ENCODE results near the gene ADGRV1.

Gene ADGRV1

DNA sequence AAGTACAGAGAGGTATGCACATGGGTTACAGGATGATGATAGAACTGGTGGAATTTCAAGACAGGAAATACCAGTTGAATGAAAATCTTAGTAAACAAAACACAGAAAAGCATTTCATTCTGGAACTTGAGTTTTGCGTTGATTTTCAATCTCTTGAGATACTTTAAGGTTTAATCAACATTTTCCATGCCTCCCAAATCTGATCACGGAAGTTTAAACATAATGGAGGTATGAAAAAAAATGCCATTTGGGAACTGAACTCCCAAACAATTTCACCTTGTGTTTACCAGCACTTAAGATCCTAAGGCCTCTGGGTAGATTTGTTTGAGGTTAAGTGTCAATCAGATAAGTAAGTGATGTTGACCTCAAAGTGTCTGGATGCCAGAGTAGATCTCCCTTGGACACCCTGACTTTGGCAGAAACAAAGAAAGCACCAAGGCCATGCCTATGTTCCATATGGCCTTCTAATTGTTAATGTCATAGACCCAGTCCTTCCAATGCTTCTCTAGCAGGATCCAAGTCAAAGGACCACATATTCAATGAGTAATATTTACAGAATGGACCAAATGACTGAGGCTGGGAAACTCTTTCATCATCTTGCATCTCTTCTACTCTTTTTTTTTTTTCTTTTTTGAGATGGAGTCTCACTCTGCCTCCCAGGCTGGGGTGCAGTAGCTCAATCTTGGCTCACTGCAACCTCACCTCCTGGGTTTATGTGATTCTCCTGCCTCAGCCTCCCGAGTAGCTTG, 607.6 kb downstream of the ADGRV1 start:
- DNase-seq (ENCODE audit: low spot score), result no peak

DNA sequence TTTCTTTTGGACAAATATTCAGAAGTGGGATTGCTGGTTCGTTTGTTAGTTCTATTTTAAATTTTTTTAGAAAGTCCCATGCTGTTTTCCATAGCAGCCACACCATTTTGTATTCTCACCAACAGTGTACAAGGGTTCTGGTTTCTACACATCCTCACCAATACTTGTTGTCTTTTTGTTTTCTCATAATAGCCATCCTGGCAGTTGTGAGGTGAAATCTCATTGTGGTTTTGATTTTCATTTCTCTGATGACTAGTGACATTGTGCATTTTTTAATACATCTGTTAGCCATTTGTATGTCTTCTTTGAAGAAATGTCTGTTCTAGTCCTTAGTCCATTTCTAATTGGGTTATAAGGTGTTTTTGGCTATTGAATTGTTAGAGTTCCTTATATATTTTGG, 610.3 kb downstream of the ADGRV1 start:
- no peak for DNase-seq (ENCODE audit: low spot score)

DNA sequence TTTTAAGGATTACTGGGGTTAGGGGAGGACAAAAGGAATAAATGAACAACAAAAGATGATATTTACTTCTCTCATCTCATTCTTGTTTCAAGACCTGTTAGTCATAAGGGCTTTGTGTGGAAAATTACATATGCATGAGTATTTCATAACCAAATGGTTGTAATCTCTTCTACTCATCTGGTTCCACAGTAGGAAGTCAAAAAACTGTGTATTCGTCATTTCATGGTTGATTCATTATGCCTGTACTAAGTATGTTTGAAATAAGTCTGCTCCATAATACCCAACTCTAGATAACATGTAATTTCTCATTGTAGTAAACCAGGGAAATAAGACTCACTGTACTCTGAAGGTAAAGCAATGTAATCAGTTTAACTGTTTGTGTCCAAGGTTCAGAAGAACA, 611.7 kb downstream of the ADGRV1 start:
- DNase-seq (ENCODE audit: low spot score), result no peak

DNA sequence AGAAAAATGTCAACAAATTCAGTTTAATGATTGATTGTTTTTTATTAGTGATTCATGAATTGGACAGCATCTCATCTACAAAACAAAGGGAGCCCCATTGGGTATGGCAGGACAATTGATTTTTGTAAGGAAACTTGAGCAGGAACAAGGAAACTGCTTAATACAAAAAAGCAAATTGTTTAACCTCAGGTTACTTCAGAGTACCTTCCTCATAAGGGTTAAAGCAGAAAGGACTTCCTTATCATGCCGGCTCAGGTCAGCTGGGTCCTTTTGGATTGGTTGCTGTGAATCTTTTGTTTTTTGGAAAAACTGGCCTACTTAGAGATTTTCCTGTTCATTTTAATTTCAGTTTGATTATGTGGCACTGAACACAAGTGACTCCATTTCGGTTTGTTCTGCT, 612.7 kb downstream of the ADGRV1 start:
- DNase-seq (ENCODE audit: low spot score), result no peak

DNA sequence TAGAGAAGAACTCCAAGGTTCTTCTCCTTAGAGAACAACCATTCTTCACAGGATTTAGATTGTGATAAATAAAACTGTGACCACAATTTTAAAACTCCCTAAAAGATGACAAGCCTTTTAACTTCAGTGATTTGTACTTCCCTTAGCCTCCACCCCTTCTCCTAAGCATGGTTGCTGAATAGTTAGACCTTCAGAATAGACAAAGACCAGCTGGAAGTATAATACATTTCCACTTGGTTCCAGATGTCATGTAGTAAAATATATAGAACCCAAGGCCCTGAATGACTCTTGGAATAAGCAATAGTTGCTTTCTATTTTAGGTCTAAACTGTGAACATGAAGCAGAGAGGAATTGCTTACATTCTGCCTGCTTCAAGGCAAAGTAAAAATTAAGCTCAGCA, 615.8 kb downstream of the ADGRV1 start:
- no peak for DNase-seq (ENCODE audit: low spot score)

DNA sequence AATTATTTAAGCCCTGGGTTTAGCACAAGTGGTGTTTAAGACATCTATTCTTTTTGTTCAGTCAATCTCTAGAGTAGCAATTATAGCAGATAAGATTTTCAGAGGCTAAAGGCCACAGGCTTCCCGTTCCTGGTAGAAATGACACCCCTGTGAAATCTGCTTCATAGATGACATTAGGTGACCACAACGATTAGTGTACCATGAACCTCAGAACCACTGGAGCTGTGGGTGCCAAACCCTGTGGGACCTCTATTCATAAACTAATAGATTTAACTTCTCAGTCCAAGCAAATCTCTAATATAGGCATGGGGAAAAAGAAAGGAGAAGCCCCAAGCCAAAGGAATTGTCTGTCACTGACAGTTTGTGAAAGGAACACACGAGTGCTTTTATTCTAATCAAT, 617.1 kb downstream of the ADGRV1 start:
- no peak for DNase-seq (ENCODE audit: low spot score)

DNA sequence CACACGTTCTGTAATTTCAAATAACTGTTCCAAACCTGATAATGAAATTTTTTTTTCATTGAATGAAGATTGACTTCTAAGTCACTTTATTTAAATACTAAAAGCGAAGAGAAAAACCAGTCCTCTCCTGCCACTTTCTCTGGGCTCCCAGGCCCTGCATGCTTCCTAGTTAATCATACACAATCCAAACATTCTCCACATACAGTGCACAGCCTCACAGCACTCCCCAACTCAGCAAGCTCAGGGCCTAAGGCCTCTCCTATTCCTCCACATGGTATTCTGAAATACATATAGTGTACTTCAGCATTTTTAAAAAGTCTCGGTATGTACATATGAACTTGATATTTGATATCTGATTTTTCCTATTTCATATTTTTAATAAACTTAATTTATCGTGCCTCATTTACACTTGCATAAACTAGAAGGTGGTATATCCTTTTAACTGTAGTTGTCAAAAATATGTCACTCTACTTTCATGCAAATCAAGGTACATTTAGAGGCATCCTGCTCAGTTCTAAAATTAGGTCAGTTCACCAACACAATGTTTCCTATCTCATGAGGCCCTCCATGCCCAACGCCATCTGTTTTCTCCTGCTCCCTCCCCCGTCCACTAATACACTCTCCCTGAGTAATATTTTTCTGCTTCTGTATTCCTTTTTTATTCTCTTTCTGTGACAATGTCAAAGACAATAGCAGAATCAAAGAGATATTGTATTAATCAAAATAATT, 617.9 kb downstream of the ADGRV1 start:
- DNase-seq (ENCODE audit: low spot score), result no peak

DNA sequence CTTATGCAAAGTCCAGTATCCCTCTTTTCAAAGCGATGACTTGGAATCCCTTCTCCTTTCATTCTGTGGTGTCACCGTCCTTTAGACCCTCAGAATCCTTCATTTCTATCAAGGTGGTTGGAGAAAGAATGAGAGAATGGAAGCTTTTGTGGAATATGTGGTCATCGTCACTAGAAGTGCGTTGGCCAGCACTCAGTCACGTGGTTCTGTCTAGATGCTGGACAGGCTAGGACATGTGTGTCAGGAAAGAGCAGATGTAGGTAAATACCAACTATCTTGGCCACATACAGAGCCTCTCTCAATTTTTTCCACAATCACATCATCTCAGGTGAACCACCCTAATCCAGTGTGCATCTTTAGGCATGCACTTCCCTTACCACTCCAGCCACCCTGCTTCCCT, 618.5 kb downstream of the ADGRV1 start:
- no peak for DNase-seq (ENCODE audit: low spot score)

DNA sequence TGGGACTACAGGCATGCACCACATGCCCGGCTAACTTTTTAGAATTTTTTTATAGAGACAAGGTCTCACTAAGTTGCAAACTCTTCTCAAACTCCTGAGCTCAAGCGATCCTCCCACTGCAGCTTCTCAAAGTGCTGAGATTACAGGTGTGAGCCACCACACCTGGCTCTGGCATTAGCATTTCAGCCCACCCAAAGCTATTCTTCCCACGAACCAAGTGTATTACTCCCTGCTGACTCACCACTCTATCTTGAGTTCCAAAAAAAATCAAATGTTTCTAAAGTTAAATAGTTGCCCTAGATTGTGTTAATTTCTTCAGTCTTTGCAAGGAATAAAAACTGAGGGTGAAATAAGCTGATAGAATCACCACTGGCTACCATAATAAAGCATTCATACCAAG, 619.0 kb downstream of the ADGRV1 start:
- no peak for DNase-seq (ENCODE audit: low spot score)

DNA sequence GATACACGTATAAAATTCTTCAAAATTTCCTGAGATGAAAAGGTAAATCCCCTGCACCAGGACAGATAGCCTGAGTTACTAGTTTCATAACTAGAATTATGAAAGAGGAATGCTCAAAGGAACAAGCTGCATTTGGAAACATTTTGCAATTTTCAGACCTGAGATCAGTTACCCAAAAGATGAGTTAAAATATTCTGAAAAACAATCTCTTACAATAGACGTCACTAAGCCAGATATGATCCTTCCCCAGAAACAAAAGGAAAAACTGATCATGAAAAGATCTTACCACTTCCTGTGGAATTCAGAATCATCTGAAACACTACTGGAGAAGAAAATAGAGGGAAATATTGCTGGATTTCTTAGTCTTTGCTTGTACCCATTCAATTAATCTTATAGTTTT, 619.9 kb downstream of the ADGRV1 start:
- DNase-seq (ENCODE audit: low spot score), result no peak

DNA sequence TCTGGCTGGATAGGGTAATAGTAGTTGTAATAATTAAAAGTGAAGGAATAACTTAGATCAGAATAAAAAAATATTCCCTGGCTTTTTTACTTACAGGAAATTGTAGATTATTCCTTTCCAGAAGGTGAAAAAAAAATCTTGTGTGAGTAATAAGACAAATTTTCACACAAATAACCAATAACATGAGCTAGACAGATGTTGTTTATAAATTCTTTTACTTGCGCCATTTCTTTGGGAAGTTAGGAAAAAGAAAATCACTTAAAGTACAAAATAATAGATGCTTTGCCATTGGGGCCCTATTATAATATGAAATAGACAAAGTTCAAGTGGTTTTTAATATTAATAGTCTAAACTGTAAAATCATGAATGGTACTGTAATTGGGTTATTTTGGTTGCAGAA, 620.4 kb downstream of the ADGRV1 start:
- no peak for DNase-seq (ENCODE audit: low spot score)

DNA sequence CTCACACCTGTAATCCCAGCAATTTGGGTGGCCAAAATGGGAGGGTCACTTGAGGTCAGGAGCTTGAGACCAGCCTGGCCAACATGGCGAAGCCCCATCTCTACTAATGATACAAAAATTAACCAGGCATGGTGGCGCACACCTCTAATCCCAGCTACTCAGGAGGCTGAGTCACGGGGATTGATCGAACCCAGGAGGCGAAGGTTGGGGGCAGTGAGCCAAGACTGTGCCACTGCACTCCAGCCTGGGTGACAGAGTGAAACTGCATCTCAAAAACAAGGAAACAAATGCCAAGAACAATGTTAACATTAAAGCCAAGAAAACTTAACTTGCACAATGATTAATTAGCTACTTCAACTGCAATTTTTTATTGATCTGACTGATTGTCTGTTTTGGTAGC, 621.9 kb downstream of the ADGRV1 start:
- DNase-seq (ENCODE audit: low spot score), result no peak

DNA sequence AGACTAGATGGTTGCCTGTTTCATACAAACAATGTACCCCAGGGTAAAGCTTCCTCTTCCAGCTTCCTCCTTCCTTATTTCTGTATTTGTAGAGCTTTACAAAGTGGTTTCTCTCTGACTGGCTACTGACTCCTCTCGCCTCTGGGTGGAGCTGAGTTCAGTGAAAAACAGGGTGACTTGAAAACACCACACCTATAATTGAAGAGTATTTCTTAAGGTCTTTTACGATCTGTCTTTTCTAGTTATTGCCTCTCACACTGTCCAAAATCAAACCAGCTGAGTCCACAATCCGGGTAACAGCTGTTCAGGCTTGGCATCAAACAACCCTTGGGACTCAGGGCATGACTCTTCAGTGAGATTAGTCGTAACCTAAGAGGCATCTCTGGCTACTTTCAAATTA, 624.2 kb downstream of the ADGRV1 start:
- DNase-seq (ENCODE audit: low spot score), result no peak

DNA sequence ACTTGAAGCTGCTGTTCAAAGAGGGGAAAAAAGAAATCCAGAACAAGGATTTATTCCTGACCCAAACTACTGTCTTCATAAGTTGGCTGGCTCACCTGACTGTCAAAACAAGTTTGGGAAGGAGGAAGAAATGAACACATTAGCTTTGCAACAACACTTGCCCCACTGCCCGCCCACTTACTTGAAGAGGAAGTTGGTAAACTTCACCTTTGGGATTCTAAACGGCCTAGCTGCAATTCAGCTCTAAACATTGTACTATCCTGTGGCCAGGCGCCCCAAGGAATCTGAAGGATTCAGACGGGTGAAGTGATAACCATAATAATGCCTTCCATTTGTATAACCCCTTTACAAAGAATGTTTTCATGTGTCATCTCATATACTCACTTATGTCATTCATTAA, 625.1 kb downstream of the ADGRV1 start:
- no peak for DNase-seq (ENCODE audit: low spot score)

DNA sequence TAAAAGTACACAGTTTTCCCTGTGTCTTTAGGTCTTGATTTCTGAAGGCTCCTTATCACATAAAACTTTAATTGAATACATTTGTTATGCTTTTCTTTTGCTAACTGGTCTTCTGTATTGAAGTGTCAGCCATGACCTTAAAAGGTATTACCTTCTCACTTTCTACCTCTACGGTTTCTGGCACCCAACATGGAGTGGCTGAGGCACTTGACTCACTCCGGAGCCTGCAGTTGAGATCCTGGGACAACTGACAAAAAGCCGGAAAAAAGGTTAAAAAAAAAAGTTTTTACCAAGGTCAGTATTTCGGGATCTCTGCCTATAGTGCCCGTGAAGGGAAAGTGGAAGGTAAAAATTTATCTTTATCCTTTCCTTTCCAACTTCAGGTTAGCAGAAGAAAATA, 627.5 kb downstream of the ADGRV1 start:
- DNase-seq (ENCODE audit: low spot score), result no peak

DNA sequence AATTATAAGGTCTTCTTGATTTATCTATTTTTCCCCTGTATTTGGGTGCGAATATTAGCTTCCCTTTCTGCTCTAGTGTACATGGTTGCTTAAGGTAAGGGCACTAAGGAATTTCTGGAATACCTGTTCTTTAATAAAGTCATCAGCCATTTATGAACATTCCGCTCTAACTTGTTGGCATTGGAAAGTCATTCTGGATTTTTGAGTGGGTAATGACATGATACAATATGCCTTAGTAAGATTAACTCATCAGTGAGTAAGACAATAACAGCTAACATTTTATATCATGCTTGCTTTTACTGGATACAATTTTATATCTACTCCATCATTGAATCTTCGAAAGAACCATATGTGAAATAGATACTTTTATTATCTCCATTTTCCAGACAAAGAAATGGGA, 628.4 kb downstream of the ADGRV1 start:
- no peak for DNase-seq (ENCODE audit: low spot score)

DNA sequence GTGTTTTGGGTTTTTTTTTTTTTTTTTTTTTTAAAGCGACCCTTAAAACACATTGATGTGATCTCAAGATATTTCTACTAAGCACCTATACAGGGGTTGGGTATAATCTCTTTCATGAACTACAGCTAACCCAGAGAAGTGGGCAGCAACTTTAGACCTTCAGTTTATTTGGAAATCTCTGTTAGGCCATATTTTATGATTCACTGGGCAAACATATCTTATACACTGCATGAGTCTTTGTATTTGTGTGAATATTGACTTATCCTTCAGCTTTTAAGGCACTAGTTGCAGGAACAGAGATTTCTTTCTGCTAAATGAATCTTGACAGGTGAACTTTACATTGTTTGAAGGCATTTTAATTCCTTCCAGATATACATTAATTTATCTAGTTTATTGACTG, 630.2 kb downstream of the ADGRV1 start:
- no peak for DNase-seq (ENCODE audit: low spot score)

DNA sequence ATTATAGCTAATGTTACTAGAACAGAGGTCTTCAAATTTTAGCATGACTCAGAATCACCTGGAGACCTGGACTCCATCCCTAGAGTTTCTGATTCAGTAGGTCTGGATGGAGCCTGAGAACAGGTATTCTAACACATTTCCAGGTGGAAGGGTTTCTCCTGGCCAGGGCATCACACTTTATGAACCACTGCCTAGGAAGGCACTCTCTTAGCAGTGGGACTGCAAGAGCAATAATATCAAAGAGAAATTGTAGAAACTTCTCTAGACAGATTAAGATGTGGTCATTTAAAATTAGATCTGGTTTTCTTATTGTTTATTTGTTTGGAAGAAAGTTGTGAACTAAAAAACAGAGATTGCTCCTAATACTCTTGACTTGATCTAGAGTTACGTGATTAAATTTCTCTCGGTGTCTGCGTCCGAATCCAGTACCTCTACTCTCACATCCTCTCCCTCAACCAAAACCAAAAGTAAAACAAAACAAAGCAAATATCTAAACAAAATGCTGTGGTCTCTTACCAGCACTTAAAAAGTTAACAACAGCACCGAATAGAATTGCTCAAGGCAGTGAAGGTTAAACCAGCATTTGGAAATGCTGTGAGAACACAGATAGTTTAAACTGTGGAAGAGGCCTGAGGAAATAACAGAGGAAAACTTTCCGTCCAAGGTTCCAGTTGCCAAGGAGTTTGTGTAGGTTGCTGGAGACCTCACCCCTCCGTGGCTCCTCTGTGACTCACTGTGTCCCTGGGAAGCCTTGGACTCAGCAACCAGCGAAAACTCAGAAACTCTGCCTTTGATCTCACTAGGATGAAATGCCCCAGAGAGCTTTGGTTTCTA, 631.1 kb downstream of the ADGRV1 start:
- DNase-seq (ENCODE audit: low spot score), result no peak

DNA sequence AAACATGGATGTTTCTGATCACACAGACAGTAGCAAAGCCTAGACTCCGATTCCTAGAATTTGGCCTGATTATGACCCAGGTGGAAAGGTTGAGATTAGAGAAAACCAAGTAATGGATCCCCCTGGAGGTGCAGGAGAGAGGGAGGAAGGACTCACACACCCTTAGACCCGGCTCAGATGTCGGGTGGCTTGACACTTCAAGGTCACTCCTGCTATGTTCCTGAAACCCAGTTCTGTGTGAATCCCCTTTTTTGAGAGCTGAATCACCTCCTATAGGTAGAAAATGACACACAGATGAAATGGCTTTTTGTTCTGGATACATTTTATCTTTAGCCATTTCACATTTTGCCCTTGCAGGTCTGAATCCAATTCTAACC, 631.7 kb downstream of the ADGRV1 start:
- DNase-seq (ENCODE audit: low spot score), result no peak

DNA sequence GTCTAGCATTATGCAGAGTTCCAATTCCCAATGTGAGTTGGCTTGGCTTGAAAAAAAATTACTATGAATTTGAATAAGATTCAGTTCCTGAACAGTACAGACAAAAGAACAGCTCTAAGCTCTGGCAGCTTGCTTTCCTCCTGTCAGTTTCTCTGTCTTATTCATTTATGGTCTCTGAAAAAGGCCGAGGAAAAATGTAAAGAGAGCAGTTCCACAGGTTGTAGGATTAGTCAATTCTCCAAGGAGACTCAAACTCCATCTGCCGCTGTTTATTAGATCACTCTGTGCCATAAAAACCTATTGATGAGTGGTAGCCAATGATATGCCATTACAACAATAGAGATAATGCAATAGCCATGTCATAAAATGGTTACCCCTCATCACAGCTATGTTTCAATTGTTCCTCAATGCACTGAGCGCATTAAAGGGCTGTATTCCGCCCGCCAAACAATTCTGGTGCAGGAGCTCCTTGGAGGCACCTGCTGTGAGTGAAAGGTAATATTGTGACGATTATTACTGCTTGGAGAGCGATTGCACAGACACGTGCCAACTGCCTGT, 636.3 kb downstream of the ADGRV1 start:
- no peak for DNase-seq (ENCODE audit: low spot score)

DNA sequence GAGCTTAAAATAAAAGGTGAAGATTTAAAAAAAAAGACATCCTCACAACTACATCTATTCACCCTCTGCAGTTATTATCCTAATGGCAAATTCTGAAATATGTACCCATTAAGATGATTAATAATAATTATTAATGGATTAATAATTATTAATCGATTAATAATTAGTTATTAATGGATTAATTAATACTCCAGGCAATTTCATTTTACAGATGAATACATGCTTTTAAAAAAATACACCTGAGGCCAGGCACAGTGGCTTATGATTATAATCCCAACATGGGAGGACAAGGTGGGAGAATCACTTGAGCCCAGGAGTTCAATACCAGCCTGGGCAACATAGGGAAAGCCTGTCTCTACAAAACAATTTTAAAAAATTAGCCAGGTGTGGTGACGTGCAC, 642.1 kb downstream of the ADGRV1 start:
- no peak for DNase-seq (ENCODE audit: low spot score)

DNA sequence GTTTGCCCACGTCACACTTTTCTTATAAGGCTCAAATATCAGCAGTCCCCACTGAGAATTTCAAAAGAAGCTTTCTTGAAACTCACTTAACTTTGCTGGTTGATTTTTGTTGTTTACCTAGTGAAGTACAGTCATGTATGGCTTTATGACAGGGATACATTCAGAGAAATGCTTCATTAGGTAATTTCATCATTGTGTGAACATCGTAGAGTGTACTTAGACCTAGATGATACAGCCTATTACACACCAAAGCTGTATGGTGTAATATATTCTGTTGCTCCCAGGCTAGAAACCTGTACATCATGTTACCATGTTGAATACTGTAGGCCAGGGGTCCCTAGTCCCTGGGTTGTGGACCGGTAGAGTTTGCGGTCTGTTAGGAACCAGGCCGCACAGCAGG, 647.5 kb downstream of the ADGRV1 start:
- DNase-seq (ENCODE audit: low spot score), result no peak

DNA sequence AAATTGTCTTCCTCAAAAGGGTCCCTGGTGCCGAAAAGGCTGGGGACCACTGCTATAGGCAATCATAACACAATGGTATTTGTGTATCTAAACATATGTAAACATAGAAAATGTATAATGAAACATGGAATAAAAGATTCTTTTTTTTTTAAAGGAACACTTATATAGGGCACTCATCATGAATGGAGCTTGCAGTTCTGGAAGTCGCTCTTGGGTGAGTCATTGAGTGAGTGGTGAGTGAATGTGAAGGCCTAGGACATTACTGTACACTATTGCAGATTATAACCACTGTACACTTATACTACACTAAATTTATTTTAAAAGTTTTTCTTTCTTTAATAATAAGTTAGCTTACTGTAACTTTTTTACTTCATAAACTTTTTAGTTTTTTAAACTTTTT, 648.1 kb downstream of the ADGRV1 start:
- no peak for DNase-seq (ENCODE audit: low spot score)

All from hematopoietic multipotent progenitor cell treated with erythropoietin and hydrocortisone succinate and interleukin-3 and kit ligand, for 15 days (in vitro differentiated cells).